GM19397 (cell line): Measurements from ENCODE around the gene PMPCA.

Experiments
- ATAC-seq: cut with Tn5 transposase; IDR thresholded peaks from one replicate; pipeline ENCODE4 v1.9.1; 2021; ENCODE audit warnings: mild to moderate bottlenecking, moderate library complexity; ENCODE audit not compliant: unreplicated experiment

The PMPCA gene, protein sequence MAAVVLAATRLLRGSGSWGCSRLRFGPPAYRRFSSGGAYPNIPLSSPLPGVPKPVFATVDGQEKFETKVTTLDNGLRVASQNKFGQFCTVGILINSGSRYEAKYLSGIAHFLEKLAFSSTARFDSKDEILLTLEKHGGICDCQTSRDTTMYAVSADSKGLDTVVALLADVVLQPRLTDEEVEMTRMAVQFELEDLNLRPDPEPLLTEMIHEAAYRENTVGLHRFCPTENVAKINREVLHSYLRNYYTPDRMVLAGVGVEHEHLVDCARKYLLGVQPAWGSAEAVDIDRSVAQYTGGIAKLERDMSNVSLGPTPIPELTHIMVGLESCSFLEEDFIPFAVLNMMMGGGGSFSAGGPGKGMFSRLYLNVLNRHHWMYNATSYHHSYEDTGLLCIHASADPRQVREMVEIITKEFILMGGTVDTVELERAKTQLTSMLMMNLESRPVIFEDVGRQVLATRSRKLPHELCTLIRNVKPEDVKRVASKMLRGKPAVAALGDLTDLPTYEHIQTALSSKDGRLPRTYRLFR

DNA sequence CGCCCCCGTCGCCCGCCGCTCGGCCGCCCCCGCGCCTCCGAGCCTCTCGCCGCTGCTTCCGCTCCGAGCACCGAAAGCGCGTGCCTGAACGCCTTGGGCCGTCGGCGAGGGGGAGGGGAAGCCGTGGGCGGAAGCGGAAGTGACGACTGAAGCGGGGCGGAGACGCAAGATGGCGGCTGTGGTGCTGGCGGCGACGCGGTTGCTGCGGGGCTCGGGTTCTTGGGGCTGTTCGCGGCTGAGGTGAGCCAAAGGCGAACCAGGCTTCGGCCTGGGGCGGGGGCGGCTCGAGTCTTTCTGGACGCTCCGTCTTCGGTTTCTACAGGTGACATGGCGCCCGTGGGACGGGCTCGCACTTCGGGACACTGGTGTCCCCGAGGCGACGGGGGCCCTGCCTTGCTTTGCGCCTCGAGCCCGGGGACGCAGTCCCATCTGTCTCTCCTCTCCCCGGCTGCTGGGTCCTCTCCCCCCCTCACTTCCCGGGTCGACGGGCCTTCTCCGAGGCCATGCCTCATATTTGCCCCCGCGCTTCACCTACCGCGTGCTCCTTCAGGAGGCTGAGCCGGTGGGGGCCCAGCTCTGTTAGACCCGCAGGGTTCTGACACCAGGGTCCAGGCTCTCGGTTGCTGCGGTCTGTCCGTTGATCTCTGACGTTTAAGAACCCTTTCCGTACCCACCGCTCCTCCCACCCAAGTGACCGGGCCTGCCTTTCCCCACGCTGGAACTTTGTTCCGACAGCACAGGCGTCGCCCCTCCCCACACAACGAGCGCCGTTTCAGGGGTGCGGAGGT lies at the start of gene PMPCA, which contains the start of gene ENTR1:
Gene PMPCA, plus strand, starts transcription at position 159 of the 788 bp plus-strand sequence. Its CDS starts 11 bp downstream, at position 170.
Gene ENTR1, minus strand, starts transcription at position 115 of the 788 bp plus-strand sequence. CDS start 217 bp downstream, outside the sequence.
- ATAC-seq: peak; percentile 78

DNA sequence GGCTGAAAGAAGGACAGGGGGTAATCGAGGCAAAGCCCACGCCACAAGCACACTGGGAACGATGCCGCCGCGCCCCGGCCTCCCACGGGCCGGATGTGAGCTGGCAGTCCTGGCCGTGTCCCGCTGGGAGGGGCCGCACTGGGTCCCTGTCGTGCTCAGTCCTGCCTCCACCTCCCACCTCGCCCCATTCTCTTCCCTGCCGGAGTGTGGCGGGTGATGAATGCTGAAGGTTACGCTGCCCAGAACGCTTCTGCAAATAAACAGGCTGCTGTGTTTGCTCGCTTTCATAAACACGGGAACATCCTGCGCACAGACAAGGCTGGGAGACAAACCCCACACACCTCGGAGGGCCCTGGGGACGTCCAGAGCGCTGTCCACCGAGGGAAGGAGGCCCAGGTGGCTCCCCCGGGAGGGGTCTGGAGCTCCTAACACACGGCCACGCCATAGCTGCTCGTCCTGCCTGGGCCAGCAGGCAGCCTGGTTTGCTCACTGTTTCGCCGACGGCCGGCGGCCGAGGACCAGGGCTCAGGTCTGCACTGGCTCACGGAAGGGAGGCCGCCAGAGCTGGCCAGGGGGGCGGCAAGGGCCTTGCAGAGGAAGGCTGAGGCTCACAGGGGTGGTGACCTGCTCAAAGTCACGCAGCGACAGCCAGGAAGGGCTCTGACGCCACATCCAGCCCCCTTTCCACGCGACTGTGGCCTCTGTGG lies 49.3 kb upstream of the PMPCA start:
- no peak for ATAC-seq

DNA sequence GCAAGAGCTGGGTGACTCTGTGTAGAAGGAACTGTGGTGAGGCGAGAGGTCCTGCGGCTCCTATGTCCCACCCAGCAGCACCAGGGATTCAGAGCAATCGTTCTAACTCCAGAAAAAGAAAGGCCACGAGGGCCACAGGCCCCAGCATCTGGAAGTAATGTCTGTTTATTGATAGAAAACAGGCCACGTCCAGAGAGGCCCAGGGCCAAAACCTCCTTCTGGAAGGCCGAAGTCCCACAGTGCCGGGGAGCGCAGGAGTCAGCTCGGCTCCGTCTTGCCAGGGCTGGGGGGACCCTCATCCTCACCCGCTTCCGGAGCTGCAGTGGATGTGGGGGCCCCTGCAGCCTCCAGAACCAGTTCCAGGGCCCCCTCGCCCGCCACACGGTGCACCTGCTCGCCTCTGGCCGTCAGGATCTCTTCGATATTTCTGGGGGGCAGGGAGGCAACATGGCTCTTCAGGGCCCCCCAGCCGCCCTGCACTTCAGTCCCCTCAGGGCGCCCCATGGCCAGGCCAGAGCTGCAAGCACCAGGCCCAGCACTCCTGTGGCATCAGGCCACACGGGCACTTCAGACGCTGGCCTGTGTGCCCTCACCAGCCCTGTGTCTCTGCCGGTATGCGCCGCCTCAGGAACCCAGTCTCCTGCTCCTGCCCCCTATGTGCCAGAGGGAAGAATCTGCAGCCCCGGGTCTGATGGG lies 48.6 kb upstream of the PMPCA start:
- no peak for ATAC-seq

DNA sequence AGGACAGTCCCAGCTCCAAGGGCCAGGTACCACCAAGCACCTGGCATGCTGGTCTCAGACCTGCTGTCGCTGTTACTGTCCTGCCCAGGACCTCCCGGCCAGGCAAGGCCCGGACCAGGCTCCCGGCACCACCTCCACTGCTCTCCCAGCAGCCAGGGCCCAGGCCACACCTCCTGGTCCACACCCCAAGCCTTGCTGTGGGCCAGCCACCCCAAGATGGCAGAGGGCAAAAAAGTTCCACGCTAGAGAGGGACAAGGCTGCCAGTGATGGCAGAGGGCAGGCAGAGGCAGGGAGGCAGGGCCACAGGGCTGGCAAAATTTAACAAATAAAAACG lies 48.0 kb upstream of the PMPCA start:
- ATAC-seq: no peak

DNA sequence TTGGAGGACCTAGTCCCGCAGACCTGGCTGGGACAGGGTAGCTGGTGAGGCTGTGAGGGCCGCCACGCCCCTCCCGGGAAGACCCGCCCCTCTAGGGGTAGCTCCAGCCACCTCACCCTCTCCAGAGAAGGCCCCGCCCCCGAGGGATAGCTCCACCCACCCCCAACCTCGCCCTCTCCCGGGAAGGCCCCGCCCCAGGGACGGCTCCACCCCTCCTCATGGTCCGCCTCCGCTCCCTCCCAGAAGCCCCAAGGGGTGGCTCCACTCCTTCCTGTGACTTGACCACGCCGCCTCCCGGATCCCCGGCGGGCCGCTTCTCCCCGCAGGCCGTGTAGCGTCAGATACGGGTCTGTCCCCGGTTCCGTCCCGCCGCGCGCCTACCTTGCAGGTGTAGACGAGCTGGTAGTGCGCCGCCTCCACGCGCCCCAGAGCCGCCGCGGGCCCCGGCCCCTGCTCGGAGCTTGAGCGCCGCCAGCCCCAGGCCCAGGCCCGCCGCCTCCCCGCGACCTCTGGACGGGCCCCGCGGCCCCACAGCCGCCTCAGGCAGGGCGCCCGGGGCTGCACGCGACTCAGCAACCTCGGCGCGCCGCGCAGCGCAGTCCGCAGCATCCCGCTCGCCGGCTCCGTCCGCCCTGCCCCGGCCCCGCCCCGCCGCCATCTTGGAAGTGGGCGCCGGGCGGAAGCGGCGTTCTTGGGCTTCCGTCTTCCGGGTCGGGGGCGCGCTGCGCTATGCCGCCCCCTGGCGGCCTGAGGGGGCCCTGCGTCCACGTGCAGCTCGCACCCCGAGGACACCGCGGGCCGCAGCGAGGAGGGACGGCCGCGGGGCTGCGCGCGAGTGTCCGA lies 47.1 kb upstream of the PMPCA start, which contains the start of gene DNLZ:
Gene DNLZ, minus strand, starts transcription at position 639 of the 843 bp plus-strand sequence. Its CDS starts 30 bp downstream, at position 609.
- ATAC-seq: peak; percentile 71

DNA sequence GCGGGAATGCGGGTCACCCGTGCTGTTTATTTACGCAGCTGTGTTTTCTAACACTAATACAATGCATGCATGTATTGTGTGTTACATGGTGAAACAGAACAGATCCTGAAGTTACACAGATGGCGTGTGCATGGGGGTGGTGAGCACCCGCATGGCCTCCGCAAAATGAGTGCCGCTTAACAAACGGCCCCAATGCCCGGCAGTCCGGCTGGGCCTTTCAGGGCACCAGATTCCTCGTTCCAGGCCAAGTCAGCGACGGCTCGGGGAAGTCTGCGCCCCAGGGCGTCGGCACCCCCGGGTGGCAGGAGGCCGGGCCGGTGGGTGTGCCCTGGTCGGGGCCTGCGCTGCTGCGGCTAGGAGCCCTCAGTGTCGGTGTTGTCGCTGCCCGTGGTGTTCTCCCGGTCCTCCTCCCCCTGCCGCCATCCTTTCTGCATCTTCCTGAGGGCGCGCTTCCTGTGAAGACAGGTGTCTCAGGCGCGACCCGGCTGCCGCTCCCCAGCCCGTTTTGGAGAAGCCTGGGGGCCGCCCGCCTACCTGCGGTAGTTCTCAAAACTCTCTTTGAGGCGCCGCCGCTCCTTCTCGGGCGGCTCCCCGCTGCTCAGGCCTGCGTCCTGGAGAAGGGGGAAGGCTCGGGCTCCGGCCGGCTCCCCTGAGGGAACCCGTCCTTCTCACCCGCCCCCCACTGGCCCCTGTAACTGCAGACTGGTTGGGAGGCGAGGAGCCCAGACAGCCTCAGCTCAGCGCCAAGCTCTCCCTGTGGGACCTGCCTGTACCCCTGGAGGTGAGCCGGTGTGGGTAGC lies 46.3 kb upstream of the PMPCA start:
- no peak for ATAC-seq

DNA sequence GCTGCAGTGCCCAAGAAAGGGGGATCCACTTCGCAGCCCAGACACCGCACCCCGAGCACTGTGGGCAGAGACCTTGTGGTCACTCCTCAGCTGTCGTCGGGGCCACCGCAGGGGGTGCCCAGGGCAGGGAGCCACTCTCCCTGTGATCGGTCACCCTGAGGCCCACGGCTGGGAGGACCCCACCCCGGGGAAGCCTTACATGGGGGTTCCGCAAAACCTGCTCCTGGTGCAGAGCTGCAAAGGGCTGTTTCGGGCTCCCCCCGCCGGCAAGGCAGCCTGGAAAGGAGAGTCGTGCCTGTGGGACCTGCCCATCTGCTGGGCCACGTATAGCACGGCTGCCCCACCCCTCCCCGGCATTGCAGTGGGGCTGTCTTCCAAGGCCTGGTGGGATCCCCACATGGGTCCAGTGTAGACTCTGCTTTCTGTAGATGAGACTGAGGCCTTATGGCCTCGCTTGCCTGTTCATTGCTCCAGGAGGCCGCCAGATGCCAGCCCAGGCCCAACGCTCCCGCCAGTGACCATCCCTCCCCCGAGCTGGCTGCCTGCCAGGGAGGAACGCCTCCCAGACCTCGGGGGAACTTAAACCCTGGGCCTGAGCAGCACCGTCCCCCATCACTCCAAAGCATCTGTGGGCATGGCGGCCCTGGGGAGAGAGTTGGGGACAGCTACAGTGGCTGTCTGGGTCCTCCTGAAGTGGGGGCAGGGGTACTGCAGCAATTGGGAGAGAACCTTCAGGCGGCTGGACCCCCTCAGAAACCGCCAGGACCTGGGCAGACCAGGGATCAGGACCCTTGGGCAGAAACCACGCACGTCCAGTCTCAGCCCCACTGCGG lies 45.3 kb upstream of the PMPCA start:
- ATAC-seq: no peak

DNA sequence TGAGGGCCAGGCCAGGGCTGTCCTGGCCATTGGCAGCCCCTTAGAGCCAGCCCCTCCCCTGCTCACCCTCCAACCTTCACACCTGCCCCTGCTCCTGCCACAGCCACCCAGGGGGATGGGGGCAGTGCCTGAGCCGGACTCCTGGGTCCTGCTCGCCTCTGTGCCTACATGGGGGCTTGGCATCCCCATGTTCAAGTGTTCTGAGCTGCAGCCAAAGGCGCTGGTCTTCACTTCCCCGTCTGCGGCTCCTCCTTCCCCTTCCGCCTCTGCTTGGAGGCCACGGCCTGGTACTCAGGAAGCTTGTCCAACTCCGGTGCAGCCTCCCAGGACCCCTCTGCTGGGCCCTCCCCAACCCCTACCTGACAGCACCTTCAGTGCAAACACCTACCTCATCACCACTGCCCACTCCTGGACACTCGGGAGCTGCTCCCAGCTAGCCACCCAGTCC lies 44.7 kb upstream of the PMPCA start:
- no peak for ATAC-seq

DNA sequence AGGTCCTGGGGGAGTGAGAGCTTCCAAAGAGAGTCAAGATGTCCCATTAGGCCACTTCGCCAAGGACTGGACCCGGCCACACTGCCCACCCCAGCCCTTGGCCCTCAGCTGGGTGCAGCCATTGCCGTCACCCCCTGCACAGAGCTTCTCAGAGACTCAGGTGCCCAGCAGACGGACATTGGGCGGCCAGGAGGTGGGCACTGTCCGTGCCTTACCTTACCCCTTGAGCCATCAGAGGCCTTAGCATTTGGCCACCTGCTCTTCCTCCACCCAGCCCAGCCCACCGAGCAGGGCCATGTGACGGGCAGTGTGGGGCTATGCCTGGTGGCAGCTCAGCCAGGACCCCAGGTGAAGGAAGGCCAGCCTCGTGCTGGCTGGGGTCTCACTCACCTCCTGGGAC lies 43.6 kb upstream of the PMPCA start:
- ATAC-seq: no peak

DNA sequence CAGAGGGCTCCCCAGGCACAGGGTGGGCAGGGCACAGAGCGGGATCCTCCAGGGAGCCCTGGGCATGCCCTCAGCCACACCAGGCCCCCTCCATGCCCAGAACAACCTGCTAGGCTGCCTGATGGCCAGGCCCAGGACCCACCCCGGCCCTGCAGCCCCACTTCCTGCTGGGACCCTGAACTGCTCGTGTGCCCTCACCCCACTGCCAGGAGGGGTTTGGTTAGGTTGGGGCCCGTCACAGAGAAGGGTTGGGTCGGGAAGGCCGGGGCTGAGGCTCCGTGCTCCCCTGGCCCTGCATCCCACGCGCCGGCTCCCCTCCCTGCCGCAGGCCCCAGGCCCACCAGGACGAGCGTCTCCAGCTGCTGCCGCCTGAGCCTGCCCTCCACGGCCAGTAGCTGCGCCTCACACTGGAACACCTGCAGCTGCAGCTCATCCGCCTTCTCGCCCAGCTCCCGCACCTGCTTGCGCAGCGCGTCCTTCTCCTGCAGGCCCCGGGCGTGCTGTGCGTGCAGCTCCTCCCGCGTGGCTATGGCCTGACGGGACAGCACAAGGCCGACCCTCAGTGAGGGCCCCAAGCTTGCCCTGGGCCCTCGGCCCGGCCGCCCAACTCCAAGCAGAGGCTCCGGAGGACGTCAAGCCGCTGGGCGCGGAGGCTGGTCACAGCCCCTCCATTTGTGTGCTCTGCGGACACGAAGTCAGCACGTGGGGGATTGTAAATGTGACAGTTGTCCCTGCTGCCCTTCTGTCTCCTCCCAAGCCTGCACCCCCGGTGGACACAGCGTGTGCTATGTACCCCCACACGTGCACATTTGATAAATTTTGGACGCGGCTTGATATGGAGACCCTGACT lies 42.9 kb upstream of the PMPCA start:
- no peak for ATAC-seq

DNA sequence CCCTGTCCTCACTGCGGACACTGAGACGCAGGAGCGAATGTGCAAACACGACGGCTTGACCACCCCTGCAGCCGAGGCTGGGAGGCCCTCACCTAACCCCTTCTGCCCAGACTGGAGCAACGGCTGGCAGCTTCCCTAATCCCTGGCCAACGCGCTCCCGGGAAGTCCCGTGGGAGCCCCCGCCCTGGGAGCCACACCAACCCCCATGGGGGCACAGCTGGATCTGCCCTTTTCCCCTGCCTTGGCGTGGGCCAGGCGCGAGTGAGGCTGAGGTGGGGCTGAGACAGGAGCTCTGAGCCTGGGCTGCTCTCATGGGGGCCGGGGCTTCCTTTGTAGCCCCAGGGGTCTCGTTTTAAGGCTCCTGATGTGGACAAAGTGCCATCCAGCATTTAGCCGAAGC lies 42.3 kb upstream of the PMPCA start:
- ATAC-seq: no peak

DNA sequence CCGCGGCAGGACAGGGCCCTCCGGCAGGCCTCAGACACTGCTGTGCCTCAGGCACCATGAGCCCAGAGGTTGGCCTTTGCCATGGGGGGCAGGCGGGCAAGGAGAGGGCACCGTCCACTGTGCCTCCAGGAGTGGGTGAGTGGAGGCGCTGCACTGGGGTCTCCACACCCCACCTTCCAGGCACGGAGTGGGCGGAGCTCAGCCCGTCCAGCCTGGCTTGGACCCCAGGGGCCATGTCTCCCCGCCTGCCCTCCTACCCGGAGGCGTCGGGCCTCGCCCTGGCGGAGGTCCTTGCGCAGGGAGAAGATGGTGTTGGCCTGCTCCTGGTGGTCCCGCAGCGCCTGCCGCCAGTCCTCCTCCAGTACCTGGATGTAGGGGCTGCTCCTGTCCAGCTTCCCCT lies 40.4 kb upstream of the PMPCA start:
- no peak for ATAC-seq

DNA sequence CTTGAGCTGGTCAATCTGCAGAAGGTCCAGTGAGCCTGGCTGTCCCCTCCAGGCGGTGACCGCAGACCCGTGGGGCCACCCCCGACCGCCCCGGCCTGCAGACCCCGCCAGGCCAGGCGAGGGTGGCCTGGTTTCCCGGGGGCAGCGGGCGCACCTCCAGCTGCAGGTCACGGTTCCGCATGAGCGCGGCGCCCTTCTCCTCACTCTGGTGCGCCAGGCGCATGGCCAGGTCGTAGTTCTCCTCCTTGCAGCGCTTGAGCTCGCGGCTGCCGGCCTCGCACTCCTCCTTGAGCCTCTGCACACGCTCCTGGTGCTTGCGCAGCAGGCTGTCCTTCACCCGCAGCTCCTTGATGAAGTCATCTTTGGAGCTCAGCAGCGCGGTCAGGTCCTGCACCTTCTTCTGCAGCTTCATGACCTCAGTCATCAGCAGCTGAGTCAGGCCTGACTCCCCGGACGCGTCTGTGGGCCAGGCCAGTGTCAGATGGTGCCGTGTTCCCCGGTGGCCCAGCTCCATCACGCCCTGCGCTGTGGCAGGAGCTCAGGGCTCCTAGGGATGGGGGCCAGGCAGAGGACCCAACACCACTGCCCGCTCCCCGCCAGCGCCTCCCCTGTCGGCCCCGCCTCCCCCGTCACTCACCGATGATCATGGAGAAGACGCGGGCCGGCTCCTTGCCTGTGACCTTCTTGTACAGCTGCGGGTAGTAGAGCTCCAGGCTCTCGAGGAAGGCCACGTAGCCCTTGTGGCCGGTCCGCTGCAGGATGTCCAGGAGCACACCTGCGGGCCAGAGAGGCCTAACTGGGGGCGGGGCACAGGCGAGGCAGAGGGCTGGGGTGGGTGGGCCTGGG lies 39.5 kb upstream of the PMPCA start:
- no peak for ATAC-seq

DNA sequence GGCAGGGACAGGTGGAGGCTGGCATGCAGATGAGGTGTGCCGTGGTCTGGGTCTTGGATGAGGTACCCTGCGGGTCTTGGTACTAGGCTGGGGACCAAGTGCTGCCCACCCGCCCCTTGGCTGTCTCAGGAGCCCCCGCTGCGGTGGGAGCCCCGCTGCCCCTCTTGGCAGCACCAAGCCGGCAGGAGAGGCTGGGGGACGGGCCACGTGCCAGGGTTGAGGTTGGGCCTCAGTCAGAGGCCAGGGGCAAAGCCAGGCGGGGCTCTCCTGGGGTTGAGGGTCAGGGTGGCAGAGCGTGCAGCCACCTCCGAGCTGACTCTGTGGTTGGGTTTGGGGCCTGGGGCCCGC lies 39.0 kb upstream of the PMPCA start:
- ATAC-seq: no peak

DNA sequence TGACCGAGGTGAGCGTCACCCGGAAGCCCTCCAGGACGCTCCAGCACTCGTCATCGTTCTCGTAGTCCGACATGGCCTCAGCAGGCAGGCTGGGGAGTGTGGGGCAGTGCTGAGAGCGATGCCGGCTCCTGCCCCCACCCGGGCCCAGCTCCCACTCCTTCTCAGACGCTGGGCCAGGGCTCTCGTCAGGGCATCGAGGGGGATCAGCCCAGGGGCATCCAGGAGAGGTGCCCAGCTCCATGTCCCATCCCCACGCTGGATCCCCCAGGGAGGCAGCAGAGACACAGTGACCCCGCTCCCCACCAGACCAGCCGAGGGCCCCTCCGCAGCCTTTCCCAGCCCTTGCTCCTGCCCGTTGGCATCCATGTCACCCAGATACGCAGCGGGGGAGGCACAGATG lies 38.5 kb upstream of the PMPCA start:
- no peak for ATAC-seq
